Activated B cell treated with CpG ODN at 0.5 μM for 24 hours (primary cell): ENCODE results near the gene PPM1N. TPM values are rescaled to one million over a fixed set of nuclear protein-coding genes. Genes with fewer than 3 reads are reported as not detected.

ENCODE experiments used
- ATAC-seq: fragments of 200-7000 bp; cut with Tn5 transposase; one replicate; pipeline ENCODE4 v1.10.0; 2021; ENCODE audit warnings: low read depth, mild to moderate bottlenecking, moderate library complexity
- CTCF ChIA-PET: fragments of 350-600 bp; sonication (Branson Sonifier 250); formaldehyde crosslinking; loops from one replicate; lab custom pipeline; 2021; ENCODE audit warnings: antibody characterized with exemption; lab: Charles Lee
- POLR2A ChIA-PET: fragments of 350-600 bp; sonication (Branson Sonifier 250); formaldehyde crosslinking; loops from one replicate; lab custom pipeline; 2021; ENCODE audit warnings: antibody characterized with exemption; lab: Charles Lee
- DNase-seq: peaks from one replicate; pipeline ENCODE4 v3.0.0; 2022
- H3K27ac Mint-ChIP-seq: one replicate; pipeline ENCODE4 v1.8.0; 2020; ENCODE audit warnings: mixed read lengths
- H3K27me3 Mint-ChIP-seq: one replicate; pipeline ENCODE4 v1.8.0; 2021; ENCODE audit warnings: mixed read lengths
- H3K36me3 Mint-ChIP-seq: one replicate; pipeline ENCODE4 v1.8.0; 2021; ENCODE audit warnings: low read depth, mixed read lengths
- H3K4me1 Mint-ChIP-seq: one replicate; pipeline ENCODE4 v1.8.0; 2021; ENCODE audit warnings: mixed read lengths
- H3K4me3 Mint-ChIP-seq: one replicate; pipeline ENCODE4 v1.8.0; 2020; ENCODE audit warnings: mild to moderate bottlenecking, mixed read lengths
- H3K9me3 Mint-ChIP-seq: one replicate; pipeline ENCODE4 v1.8.0; 2020; ENCODE audit warnings: mixed read lengths
- CTCF ChIP-seq: fragments of 200-600 bp; IDR thresholded peaks from one replicate; pipeline ENCODE4 v1.8.0; 2022; ENCODE audit warnings: antibody characterized with exemption, mild to moderate bottlenecking
- intact Hi-C: fragments of 100-400 bp; cut with micrococcal nuclease; formaldehyde crosslinking; loops from one replicate; pipeline ENCODE4 v1.15.1; 2024
- total RNA-seq: library from RNA; stranded (reverse); gene quantifications from 2 replicates; pipeline ENCODE4 v1.2.3, GENCODE V29; 2022

The PPM1N gene
- total RNA-seq, 1 donor from 2014 or later: 0.80 TPM

GRCh38 chr19:45492137-45492626, 6.1 kb upstream of the PPM1N start:
- no peaks in the 10 kb centered on the region for H3K9me3 Mint-ChIP-seq
- H3K27me3 Mint-ChIP-seq: peaks cover 15% of the 10 kb centered on the region
- CTCF ChIA-PET: no interaction called here
- H3K4me1 Mint-ChIP-seq: peaks cover 21% of the 10 kb centered on the region
- POLR2A ChIA-PET: no interaction called here
- no peak for TF ChIP-seq CTCF
- H3K4me3 Mint-ChIP-seq: no peak overlapping the region
- no peak overlapping the region for H3K27ac Mint-ChIP-seq
- no peaks in the 10 kb centered on the region for H3K36me3 Mint-ChIP-seq
- ATAC-seq (no peak), DNase-seq (no peak)
- intact Hi-C loops: loop anchor here (2.0 kb wide), 1 partner anchor 15 kb away; the partner anchor contains the start of gene VASP

DNA sequence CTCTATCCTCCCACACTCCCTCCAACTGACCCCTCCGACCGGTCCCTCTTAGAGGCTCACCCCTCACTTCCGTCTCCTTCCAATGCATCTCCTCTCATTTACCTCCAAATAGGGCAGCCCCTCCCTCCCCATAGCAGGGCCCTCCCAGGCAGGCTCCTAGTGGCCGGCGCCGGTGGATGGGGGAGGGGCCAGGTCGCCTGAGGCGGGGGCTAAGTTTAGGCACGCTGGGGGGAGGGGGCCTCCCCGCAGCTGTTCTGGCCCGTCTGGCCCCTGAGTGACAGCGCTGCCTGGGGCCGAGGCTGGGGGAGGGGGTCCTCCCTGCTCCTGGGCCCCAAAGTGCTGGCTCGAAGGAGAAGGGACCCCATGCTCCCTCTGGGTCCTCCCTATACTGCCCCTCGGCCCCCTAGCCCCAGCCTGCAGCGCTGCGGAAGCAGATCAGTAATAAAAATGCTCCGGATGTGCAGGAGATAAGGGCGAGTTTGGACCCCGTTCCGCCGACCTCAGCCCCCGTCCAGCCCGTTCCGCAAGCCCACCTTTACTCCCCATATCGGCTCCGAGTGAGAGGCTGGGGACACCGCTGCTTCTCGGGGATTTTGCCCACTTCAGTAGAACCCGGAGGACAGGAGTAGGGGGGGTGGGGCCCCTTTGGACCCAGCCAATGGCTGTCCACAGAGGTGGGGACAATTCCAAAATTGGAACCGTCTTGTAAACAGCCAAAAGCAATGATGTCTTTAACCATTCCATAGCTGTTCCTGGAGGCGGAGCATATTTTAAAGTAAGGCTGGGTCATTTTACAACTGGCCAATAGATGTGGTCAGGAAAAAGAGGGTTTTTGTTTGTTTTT, 5.4 kb upstream of the PPM1N start:
- intact Hi-C loops: loop anchor here (1.0 to 2.0 kb wide), 3 partner anchors 14 to 150 kb away; partner anchors contain the start of gene VASP
- no peak overlapping the region for H3K27ac Mint-ChIP-seq
- no peak for TF ChIP-seq CTCF
- no peaks in the 10 kb centered on the region for H3K36me3 Mint-ChIP-seq
- peaks cover 15% of the 10 kb centered on the region for H3K27me3 Mint-ChIP-seq
- H3K4me3 Mint-ChIP-seq: peak overlapping the region; percentile 19
- no peak for ATAC-seq
- H3K9me3 Mint-ChIP-seq: no peaks in the 10 kb centered on the region
- POLR2A ChIA-PET: no interaction called here
- peaks cover 27% of the 10 kb centered on the region for H3K4me1 Mint-ChIP-seq
- CTCF ChIA-PET: interaction anchor here (1.0 kb wide), 1 partner anchor 66 kb away, joined by 3 read pairs; no protein-coding TSS in a partner anchor
- no peak for DNase-seq

DNA sequence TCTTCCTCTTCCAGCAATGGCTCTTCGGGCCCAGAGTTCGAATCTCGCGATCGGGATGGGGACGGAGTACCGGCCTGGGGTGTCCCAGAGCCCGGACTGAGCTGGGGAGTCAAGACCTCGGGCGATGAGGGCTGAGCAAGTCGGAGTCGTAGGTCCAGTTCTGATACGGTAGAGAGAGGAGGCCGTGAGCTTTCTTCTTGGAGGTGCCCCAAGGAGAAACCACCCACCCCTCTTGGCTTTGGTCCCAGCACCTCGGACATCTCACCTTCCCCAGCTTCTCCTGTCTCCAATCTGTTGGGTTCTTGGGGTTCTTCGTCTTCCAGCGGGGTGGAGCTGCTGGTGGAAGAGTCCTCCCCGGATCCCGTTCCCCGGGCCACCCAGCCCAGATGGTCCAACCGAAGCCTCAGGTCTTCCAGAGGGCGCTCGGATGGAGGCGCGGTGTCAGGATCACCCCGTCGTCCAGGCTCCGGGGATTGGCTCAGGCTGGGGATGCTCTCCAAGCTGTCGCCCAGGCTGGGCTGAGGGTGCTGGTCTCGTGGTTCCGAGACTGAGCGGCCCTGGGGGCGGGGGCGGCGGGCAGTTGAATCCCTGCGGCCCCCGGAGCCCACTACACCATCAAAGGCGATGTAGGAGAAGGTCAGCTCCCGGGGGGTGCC, 3.9 kb upstream of the PPM1N start:
- CTCF ChIA-PET: interaction anchor here (1.0 to 3.8 kb wide), 5 partner anchors 9 to 148 kb away, joined by 3 to 19 read pairs (median 8); no protein-coding TSS in a partner anchor
- no peak for ATAC-seq
- H3K36me3 Mint-ChIP-seq: no peaks in the 10 kb centered on the region
- H3K27me3 Mint-ChIP-seq: peaks cover 12% of the 10 kb centered on the region
- POLR2A ChIA-PET: interaction anchor here (0.9 to 1.5 kb wide), 2 partner anchors 13 to 148 kb away, joined by 3 read pairs; partner anchors contain the start of gene VASP
- DNase-seq: no peak
- H3K9me3 Mint-ChIP-seq: no peaks in the 10 kb centered on the region
- H3K4me3 Mint-ChIP-seq: no peak overlapping the region
- TF ChIP-seq CTCF: no peak
- intact Hi-C loops: no loop called here
- no peak overlapping the region for H3K27ac Mint-ChIP-seq
- peaks cover 37% of the 10 kb centered on the region for H3K4me1 Mint-ChIP-seq

GRCh38 chr19:45495178-45495577, 3.1 kb upstream of the PPM1N start:
- intact Hi-C loops: loop anchor here (5.0 kb wide), 1 partner anchor 418 kb away; the partner anchor contains the start of genes GEMIN7 and ZNF296
- H3K36me3 Mint-ChIP-seq: no peaks in the 10 kb centered on the region
- no peak for ATAC-seq
- no peak for TF ChIP-seq CTCF
- ChIA-PET POLR2A (interaction anchor here (1.5 to 2.6 kb wide), 6 partner anchors 13 to 147 kb away, joined by 3 to 10 read pairs (median 7); partner anchors contain the start of gene VASP), CTCF (interaction anchor here (1.0 to 3.8 kb wide), 5 partner anchors 10 to 147 kb away, joined by 3 to 19 read pairs (median 8); no protein-coding TSS in a partner anchor)
- peak overlapping the region; percentile 85 for H3K4me3 Mint-ChIP-seq
- no peak overlapping the region for H3K27ac Mint-ChIP-seq
- peaks cover 12% of the 10 kb centered on the region for H3K27me3 Mint-ChIP-seq
- DNase-seq: no peak
- no peaks in the 10 kb centered on the region for H3K9me3 Mint-ChIP-seq
- H3K4me1 Mint-ChIP-seq: peaks cover 40% of the 10 kb centered on the region
